Mesodermal cell (in vitro differentiated cells): ENCODE results near the gene RAB27B.

Experiments
- H3K27ac ChIP-seq: 2 replicates; pipeline ENCODE4 v1.7.0; 2013; ENCODE audit warnings: mild to moderate bottlenecking, low read depth, low read length, moderate library complexity; ENCODE audit not compliant: severe bottlenecking
- H3K36me3 ChIP-seq: 2 replicates; pipeline ENCODE4 v1.7.1; 2013; ENCODE audit warnings: mild to moderate bottlenecking, low read length, moderate library complexity; ENCODE audit not compliant: control insufficient read depth, insufficient read depth
- H3K4me1 ChIP-seq: one replicate; pipeline ENCODE4 v1.7.1; 2013; ENCODE audit warnings: mild to moderate bottlenecking, low read length; ENCODE audit not compliant: insufficient read depth, control insufficient read depth, poor library complexity, severe bottlenecking
- H3K4me3 ChIP-seq: 2 replicates; pipeline ENCODE4 v1.7.0; 2013; ENCODE audit warnings: low read length, control low read depth, mild to moderate bottlenecking; ENCODE audit not compliant: insufficient read depth, poor library complexity, severe bottlenecking; ENCODE audit errors: extremely low read depth
- H3K9me3 ChIP-seq: 2 replicates; pipeline ENCODE4 v1.7.1; 2013; ENCODE audit warnings: mild to moderate bottlenecking, low read length, moderate library complexity; ENCODE audit not compliant: control insufficient read depth
- WGBS, 2 experiments: methylation state at CpG; one replicate each; pipeline ENCODE4 v1.1.5; 2013; ENCODE audit warnings: missing lambda C conversion rate in 2 of 2; ENCODE audit not compliant: insufficient coverage in 2 of 2; 5-methylcytosine and 5-hydroxymethylcytosine counted together

The RAB27B gene

DNA sequence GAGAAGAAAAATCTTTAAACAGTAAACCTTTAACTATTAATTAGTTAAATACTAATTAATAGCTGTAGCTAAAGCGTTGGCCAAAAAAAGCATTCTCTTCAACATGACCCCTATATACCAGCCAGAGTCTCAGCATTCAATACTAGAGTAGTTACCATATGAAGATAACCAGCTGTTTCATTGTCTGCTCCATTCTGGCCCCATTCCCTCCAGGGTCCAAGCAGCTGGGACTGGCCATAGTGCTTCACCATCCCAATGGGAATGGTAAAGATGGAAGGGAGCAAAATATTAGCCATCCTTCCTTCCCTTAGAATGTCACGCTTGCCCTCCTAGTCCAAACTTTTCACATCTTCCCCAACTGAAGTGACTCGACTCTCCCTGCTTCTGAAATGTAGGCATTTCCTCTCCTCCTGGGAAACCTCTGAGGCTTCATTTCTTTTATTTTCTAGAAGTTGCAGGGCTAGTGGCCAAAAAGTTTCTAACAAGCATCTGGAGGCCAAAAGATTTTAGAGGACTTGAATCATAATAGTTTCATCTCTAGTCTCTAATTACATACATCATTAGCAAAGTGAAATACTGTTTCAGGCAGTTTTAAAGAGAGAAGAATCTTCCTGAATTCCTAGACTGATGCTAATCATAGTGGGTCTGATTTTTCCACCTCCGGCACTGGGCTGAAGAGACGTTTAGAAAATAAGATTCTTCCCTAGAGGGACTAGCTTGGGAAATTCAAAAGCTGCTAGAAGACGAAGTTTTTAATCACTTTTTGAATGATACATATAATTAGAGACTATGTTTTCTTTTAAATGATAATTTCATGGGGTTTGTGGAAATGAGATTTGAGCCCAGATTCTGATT is 78.3 kb downstream of the RAB27B start:
- 83% methylated on average over 1 of the region's 6 CpGs for WGBS, 2 experiments
- no peaks in the 10 kb centered on the region for H3K9me3 ChIP-seq
- peaks cover 5% of the 10 kb centered on the region for H3K4me1 ChIP-seq
- no peaks in the 10 kb centered on the region for H3K36me3 ChIP-seq
- no peak overlapping the region for H3K4me3 ChIP-seq
- no peak overlapping the region for H3K27ac ChIP-seq

DNA sequence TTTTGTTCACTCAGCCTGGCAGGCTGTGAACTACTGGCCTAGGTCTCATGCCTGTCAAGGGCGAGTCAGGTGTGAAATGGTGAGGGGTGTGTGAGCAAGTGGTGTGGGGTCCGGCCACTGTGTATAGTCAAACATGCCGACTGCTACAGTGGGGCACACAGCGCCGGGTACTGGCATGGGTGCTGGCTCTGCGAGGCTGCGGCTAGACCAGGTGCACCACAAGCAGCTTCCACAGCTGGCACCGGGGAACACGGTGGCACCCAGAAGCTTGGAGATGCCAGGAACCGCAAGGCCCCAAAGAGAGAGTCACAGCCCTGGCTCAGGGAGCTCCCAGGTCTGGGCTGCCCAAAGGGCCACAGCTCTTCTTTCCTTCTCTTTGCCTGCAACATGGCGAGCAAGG is 81.3 kb downstream of the RAB27B start:
- no peaks in the 10 kb centered on the region for H3K9me3 ChIP-seq
- no peaks in the 10 kb centered on the region for H3K36me3 ChIP-seq
- WGBS, 2 experiments = 85% methylated on average over 9 to 11 of the region's 11 CpGs
- H3K27ac ChIP-seq = no peak overlapping the region
- H3K4me1 ChIP-seq = peaks cover 5% of the 10 kb centered on the region
- no peak overlapping the region for H3K4me3 ChIP-seq

DNA sequence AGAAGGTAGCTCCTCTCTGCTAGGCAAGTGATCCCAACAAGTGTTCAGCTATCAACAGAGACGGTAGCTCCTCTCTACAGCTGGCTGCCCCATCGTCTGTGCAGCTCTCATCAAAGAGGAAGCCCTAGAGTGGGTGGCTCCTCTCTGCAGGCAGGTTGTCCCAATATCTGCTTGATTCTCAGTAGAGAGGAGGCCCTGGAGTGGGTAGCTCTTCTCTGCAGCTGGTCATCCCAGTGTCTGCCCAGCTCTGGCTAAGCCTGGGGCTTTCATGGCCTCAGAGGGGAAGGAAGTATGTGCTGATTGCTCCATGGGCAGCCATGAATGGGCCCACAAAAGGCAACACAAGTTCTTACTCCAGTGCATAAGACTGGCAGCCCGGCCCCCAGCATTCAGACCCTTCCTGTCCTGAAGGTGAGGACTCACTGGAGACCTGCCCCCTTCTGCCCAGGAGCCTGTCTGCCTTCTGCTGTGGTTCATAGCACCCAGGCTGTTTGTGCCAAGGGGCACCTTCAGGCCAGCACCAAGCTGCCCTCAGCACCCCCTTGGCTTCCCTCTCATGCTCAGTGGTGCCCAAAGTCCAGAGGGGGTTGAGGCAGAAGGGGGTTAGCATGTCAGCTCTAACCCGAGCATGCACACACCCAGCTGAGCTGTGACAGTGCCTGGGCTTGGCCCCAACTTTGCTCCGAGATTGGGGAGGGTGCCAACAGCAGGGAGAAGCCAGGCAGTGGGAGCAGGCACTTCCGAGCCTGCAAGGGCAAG is 82.1 kb downstream of the RAB27B start:
- 84 to 93% methylated on average over 5 to 6 of the region's 6 CpGs for WGBS, 2 experiments
- Histone ChIP-seq H3K4me3 (no peak overlapping the region), H3K36me3 (no peaks in the 10 kb centered on the region), H3K9me3 (no peaks in the 10 kb centered on the region), H3K4me1 (peaks cover 5% of the 10 kb centered on the region), H3K27ac (no peak overlapping the region)

DNA sequence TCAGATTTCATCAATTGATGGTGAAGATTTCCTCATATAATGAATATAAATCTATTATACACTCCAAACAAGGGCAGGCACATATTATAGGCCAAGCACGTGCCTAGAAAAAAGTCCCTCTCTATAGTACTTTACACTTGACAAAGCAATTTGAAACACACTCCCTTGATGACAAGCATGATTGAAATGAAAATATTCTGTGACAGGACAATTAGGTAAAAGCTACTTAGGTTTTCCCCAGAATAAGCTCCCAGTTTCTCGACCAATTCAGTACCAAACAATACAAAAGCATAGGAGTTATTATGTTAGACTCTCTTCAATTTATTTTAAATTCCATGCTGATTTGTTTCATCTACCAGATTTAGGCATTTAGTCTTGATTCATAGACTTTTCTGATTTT is 83.3 kb downstream of the RAB27B start:
- H3K4me3 ChIP-seq = no peak overlapping the region
- no peaks in the 10 kb centered on the region for H3K9me3 ChIP-seq
- WGBS, 2 experiments = no CpG with 5 or more reads among the region's 2 CpGs
- H3K36me3 ChIP-seq = no peaks in the 10 kb centered on the region
- peaks cover 1% of the 10 kb centered on the region for H3K4me1 ChIP-seq
- no peak overlapping the region for H3K27ac ChIP-seq

- Histone ChIP-seq H3K27ac (no peak overlapping the region), H3K36me3 (no peaks in the 10 kb centered on the region), H3K4me3 (no peak overlapping the region), H3K9me3 (no peaks in the 10 kb centered on the region), H3K4me1 (no peaks in the 10 kb centered on the region)
- no CpG with 5 or more reads among the region's 4 CpGs for WGBS, 2 experiments
Observed at GRCh38 chr18:54914816-54915215, 86.5 kb downstream of the RAB27B start.

DNA sequence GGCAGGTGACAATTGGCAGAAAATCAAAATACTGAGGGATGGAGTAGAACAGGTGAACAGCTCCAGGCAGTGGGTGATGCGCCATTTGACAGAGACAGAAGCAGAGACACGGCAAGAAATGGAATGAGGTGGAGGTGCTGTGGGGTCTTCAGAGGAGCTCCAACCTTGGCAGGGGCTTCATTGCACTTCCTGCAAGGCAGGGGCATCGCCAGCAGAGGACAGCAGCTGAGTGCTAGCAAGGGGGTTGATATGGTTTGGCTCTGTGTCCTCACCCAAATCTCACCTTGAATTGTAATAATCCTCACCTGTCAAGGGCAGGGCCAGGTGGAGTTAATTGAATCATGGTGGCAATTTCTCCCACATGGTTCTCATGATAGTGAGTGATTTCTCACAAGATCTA is 88.2 kb downstream of the RAB27B start:
- no peaks in the 10 kb centered on the region for H3K9me3 ChIP-seq
- no peaks in the 10 kb centered on the region for H3K4me1 ChIP-seq
- no peak overlapping the region for H3K27ac ChIP-seq
- no peaks in the 10 kb centered on the region for H3K36me3 ChIP-seq
- WGBS, 2 experiments = 80 to 94% methylated on average over 2 of the region's 3 CpGs
- H3K4me3 ChIP-seq = no peak overlapping the region

DNA sequence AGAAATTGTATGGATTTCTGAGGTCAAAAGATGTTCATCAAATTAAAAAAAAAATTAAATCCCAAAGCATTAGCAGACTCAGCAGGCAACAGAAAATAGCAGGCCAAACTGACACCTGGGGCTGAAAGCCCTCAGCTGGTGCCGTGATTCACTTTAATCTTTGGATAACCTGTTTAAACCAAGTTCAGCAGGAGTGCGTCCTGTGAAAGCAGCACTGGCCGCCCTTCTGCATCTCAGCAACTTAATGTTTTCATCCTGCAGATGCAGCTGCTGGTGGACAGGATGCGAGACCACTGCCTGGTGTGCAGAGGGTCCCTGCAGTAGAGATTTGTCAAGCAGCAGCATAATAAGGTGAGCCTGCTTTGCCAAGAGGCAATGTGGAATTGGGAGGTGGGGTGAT is 89.8 kb downstream of the RAB27B start:
- Histone ChIP-seq H3K9me3 (no peaks in the 10 kb centered on the region), H3K4me1 (no peaks in the 10 kb centered on the region)
- WGBS, 2 experiments = 76 to 78% methylated on average over 3 to 4 of the region's 4 CpGs

DNA sequence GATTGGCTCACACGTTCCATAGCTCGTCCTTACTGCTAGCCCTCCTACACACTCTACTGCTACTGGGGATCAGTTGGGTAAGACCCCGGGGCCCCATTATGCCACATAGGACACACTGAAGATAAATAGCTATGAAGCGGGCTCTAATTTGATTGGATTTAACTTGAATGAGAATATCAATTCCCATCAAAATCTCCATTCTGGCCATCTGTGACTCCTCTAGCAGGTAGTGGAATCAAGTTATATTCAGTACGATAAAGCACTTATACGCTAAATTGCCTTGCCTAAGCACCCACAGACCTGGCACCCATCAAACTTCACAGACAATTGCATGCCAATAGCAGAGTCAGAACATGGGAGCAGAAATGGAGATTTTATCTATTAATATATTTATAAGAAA is 91.1 kb downstream of the RAB27B start:
- no peaks in the 10 kb centered on the region for H3K9me3 ChIP-seq
- H3K27ac ChIP-seq = no peak overlapping the region
- peaks cover 12% of the 10 kb centered on the region for H3K4me1 ChIP-seq
- no peaks in the 10 kb centered on the region for H3K36me3 ChIP-seq
- no peak overlapping the region for H3K4me3 ChIP-seq
- WGBS, 2 experiments = 83% methylated on average over 1 of the region's 6 CpGs; no CpG with 5 or more reads in 1 of the 2 experiments

More for the DNA sequence above, 89.8 kb downstream of the RAB27B start:
- Histone ChIP-seq H3K27ac (no peak overlapping the region), H3K4me3 (no peak overlapping the region), H3K36me3 (no peaks in the 10 kb centered on the region)

- WGBS, 2 experiments = 90 to 94% methylated on average over 2 of the region's 4 CpGs
- no peak overlapping the region for H3K4me3 ChIP-seq
- peaks cover 23% of the 10 kb centered on the region for H3K4me1 ChIP-seq
- peak overlapping the region; percentile 75 for H3K27ac ChIP-seq
- peaks cover 13% of the 10 kb centered on the region for H3K9me3 ChIP-seq
- peaks cover 10% of the 10 kb centered on the region for H3K36me3 ChIP-seq
Observed at GRCh38 chr18:54923339-54923956, 95.2 kb downstream of the RAB27B start.

DNA sequence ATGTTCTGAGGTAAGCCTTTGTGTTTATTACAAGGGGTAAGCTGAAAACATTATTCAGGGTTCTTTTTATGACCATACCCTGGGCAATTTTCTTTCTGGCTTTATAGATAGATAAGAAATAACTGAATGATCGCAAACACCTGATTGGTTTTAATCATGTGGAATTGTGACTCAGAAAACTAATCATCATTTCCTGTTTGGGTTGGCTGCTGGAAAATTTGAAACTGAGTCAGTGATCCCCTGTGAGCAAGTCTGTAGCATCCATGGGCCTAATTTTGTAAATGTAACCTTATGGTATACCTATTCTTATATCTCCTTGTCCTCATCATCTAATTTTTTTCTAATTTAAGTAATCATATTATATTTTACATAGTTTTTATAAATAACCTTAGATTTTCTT is 96.7 kb downstream of the RAB27B start:
- peaks cover 13% of the 10 kb centered on the region for H3K9me3 ChIP-seq
- H3K4me3 ChIP-seq = no peak overlapping the region
- peak overlapping the region; percentile 75 for H3K27ac ChIP-seq
- H3K36me3 ChIP-seq = peaks cover 10% of the 10 kb centered on the region
- H3K4me1 ChIP-seq = peaks cover 23% of the 10 kb centered on the region
- 100% methylated on average over 1 of the region's 1 CpG; no CpG with 5 or more reads in 1 of the 2 experiments for WGBS, 2 experiments
